Lung microvascular endothelial cell (primary cell): ENCODE measurements around the gene EFCAB6. TPM values are rescaled to one million over a fixed set of nuclear protein-coding genes. Genes with fewer than 3 reads are reported as not detected.

Experiments used
- DNase-seq, 2 donors: peaks; one replicate each; pipeline versions ENCODE4 v3.0.0 to v3.0.0-alpha.2; 2010; ENCODE audit warnings: low read depth in 2 of 2
- total RNA-seq: library from RNA; depleted of rRNA; stranded (reverse); fragments of >200 nt; gene quantifications from 2 replicates; pipeline ENCODE4 v1.2.1, GENCODE V29; 2014

The EFCAB6 gene
- total RNA-seq, 1 donor from 2014 or later, result 0.20 TPM

DNA sequence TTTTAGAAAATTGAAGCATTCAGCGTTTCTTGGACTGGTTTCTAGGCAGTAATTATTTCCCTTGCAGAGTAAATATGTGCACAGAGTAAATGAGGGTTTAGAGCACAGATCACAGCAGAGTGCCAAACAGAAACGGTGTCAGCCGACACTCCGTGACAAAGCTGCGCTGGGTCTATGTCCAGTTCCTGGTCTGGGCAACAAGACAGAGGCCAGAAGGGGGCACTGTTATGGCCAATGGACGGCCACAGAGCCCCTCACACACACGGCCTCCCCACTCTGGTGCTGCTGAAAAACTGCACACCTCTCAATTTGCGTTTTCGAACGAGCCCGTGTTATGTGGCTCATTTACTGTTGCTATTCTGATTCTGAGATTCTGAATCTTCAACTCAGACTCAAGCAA lies 219.6 kb downstream of the EFCAB6 start:
- peak in 1 of 2 donors; percentile 4 for DNase-seq

DNA sequence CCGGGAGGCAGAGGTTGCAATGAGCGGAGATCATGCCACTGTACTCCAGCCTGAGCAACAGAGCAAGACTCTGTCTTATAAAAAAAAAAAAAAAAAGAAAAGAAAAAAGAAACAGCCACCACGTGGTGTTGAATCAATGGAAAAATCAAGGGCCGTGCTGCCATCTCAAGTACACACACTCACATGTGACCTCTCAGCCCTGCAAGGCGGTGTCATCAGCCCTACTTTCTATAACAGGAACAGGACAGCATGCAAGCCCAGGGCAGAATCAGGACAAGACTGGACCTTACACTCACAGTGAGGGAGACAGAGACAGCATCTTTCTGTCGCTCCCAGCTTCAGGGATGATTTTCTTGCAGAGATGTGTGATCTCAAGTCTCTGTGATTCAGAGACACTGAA lies 220.7 kb downstream of the EFCAB6 start:
- no peak for DNase-seq

DNA sequence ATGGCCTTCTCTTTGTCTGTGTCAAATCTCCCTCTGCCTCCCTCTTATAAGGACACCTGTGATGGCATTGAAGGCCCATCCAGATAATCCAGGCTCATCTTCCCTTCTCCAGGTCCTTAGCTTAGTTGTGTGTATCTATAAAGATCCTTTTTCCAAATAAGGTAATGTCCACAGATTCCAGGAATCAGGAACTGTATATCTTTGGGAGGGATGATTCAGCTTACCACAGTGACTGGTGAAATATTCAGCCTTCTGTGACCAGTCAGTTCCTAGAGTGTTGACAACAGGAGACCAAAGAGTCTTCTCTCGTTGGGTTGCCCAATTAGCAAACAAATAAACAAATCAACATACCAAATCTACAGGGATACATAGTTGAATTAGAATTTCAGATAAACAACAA lies 224.5 kb downstream of the EFCAB6 start:
- no peak for DNase-seq

DNA sequence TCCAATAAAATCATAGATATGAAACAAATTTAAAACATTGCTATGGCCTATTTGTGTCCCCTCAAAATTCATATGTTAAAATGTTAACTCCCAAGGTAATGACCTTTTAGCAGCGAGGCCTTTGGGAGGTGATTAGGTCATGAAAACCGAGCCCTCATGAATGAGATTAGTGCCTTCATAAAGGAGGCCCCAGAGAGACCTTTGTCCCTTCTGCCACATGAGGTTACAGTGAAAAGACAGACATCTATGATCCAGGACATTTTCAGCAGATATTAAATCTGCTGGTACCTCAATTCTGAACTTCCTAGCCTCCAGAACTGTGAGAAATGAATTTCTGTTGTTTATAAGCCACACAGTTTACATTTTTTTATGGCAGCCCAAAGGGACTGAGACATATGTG lies 228.6 kb downstream of the EFCAB6 start:
- no peak for DNase-seq

DNA sequence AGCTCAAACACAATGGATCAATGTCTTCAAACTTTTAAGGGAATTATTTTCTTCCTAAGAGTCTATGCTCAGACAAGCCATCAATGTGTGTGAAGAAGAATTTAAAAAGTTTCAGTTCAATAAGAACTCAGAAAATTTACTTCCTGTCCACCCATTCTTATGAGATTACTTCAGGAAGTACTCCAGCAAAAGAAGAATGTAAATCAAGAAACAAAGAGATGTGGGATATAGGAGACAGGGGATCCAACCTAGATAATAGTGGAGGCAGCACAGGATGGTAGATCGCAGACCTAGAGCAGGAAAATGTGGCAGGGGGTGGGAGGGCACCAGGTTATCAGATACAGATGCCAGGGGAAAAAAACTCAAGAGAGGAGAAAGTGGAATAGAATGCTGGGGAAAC lies 229.7 kb downstream of the EFCAB6 start:
- no peak for DNase-seq

DNA sequence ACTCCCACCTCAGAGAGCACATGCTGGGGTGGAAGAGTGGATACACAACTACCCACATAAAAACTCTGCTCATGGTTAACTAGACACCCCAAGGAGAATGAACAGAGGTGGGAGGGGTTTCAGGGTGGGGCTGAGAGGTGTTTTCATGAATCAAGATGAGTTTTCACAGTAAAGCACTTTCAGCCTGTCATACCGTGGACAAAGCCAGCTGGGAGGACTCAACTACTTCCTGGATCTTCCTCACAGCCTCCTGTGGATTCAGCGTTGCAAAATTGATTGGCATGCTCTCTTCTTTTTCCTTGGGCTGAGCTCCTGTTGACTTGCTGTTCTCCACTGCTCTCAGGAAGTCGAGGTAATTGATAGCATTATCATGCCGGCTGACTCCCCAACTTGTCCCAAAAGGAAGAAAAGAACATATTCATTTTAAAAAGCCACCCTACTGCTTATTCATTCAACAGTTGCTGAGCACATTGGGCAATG lies 231.8 kb downstream of the EFCAB6 start:
- DNase-seq, result no peak

DNA sequence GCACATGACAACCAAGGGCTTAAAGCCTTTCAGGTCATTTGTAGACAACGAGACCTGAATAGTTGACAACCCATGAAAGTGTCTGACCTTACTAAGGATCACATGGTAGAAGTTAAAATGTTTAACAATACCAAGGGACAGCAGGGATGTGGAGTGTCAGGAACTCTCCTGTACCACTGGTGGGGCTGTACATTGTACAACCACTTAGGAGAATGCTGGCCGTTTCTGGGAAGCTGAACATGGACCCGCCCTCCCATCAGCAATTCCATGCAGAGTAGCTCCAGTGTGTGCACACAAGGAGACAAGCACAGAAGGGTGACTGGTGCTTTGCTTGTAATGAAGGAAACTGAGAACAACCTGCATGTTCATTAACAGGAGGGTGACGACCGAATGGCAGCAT lies 237.4 kb downstream of the EFCAB6 start:
- DNase-seq, result no peak

DNA sequence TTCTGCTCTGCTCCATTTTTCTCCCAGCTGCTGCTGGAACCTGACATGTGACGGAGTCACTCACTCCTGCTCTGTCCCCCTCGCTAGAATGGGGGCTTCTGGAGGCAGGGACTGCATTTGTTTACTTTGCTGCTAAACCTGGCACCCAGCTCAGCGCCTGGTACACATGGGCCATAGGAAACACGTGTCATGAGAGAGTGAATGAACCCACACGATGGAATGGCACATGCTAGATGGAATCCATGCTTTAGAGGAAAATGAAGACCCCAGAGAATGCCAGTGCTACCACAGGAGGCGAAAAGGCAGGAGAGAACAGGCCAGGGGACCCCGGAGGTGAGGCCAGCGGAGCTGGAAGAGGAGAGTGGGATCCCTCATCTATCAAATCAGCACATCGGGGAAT lies 239.4 kb downstream of the EFCAB6 start:
- no peak for DNase-seq

DNA sequence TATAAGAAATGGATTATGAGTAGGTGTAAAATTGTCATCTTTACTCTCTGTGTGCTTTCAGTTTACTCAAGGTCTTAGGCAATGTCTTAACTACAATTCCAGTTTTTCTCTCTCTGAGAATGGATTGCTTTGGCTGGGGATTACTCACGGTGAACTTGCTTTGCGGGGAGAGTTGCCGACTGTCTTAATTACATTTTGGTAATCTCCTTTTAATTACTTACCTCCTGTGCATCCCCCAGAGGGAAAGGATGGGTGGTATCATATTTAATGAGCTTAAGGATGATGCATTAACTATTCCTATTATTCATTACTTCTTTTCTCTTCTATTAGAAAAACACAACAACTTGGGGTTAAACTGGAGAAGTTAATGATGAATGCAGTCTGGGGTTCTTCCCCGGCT lies 240.9 kb downstream of the EFCAB6 start:
- no peak for DNase-seq

DNA sequence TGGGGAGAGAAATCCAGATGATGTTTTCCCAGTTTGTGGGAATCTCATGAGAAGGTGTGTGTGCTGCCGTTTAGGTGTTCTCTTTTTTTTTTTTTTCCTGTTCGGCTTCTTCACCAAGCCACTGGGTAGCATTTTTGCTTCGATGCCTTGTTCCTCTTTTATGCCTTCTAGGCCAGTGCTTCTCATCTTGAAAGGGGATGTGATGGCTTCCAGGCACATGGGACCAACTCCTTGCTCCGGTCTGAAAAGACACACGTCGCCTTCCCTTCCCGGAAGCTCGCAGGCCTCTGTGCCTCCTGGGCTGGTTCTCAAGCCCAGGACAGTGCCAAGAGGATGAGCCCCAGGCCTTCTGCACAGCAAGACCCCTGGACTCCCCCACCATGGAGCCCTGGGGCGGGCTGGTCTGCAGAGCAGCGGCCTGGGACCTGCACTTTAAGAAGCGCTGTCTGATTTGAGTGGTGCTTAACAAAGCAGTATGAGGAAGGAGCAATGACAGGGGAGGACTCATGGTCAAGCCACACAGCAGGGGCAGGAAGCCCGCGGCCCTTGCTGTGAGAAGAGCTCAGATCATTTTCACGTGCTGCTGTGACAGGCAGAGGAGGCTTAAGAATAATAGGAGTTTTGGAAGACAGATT lies 241.5 kb downstream of the EFCAB6 start:
- no peak for DNase-seq

DNA sequence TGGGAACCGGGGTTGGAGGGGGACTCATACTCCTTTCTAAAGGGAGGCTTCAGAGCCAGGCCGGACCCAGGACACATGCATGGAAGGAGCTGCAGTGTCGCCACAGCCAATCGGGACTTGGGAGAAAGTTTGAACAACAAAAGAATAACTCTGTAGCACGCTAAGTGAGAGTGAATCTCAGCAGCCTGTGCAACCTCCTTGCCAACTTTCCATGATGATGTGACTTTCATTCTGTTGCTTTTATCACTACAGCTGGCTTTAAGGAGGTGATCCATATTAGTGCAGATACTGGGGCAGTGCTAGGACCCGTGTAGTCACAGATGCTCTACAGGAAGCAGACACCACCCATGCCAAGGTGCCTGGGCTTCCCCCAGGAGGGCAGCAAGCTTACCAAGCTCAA lies 243.0 kb downstream of the EFCAB6 start:
- DNase-seq, result no peak

DNA sequence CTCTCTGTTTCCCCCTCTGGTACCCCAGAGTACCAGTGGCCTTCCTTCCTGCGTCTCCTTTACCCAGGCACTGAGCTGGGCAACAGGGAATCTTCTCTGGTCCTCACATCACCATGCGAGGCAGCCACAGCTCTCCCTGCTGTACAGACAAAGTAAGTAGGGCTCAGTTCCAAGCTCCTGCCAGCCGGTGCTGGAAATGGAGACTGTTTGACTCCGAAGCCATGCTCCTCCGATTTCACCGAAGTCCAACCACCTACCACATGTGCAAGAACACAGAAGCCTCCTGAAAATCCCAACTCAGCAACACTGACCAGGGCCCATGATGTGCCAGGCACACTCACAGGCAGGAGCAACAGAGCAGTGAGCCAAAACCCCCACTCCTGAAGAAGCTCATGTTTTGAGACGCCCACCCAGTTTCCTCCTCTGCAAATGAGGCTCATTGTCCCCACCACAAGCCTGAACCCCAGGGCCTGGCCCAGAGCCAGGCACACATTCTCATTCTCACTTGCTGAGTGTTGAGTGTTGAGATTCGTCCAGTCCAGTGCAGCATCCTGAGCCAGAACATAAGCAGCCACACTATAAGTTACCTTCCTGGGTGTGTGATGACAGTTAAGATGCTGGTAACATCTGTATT lies 244.3 kb downstream of the EFCAB6 start:
- no peak for DNase-seq

DNA sequence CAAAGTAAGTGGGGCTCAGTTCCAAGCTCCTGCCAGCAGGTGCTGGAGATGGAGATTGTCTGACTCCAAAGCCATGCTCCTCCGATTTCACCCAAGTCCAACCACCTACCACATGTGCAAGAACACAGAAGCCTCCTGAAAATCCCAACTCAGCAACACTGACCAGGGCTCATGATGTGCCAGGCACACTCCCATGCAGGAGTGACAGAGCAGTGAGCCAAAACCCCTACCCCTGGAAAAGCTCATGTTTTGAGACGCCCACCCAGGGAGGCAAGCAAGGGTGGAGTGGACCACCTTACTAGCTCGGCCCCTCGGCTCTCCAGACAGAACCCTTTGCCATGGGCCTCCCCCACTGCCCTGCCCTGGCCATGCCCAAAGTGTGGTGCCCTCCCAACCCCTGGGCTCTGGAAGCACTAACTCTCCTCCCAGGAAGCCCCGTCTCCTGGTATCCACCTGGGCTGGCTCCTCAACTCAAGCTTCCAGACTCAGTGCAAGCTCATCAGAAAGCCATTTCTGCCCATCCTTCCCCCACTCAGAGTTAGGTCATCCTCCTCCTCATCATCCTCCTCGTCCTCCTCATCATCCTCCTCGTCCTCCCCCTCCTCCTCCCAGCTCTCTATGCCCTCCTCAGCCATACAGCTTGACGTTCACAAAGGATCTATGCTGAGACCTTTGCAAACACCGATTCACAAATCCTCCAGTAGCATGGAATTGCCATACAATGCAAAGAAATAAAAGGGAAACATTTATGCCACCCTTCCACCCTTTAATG lies 245.4 kb downstream of the EFCAB6 start:
- no peak for DNase-seq

DNA sequence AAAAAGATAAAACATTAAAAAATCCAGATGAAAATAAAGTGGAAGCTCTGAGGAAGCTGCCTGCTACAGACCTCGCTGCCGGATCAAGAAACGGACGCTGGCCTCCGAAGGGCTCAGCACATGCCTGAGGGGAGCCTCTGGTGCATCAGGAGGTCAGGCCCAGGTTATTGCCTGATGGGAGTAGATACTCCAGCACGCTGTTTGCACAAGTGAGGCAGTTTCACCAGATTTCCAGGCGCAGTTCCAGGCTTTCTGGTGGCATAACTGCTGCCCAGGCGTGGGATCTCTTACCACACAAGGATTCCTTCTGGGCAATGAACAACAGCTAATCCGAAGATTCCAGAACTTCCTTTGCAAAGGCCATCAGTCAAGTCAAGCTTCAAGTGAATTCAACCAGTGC lies 246.1 kb downstream of the EFCAB6 start:
- DNase-seq, result no peak

DNA sequence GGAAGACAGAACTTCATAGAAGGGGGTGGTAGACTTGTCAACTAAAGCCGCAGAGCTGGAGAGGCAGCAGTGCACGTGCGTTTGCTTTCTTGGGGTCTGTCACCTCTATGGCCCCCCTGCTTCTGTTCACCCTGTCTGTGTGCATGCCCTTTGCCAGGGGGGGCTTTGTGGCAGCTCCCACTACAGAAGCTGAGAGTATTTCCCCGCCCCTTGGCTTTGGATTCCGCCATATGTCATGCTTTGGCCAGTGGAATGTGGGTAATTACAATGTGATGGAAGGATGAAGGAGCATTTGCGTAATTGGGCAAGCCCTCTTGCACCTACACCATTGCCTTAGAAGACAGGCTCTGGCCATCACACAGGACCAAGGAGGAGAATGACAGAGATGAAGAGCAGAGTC lies 247.2 kb downstream of the EFCAB6 start:
- no peak for DNase-seq

DNA sequence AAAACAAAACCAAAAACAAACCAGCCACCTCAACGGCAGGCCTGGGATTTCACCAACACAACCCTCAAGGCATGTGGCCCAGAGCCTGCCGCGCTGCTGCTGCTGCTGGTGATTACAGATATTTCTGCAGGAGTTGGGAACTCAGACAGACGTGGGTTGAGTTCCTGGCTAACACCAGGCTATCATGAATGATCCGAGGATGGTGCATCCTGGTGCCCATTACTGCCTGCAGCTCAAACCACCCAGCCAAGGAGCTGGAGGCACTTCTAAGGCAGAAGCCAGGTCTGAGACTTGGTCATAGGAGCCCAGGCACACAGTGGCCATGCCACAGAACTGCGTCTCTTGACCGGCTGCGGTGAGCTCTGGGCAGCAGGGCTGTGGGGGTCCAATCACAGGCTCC lies 248.5 kb downstream of the EFCAB6 start:
- no peak for DNase-seq

DNA sequence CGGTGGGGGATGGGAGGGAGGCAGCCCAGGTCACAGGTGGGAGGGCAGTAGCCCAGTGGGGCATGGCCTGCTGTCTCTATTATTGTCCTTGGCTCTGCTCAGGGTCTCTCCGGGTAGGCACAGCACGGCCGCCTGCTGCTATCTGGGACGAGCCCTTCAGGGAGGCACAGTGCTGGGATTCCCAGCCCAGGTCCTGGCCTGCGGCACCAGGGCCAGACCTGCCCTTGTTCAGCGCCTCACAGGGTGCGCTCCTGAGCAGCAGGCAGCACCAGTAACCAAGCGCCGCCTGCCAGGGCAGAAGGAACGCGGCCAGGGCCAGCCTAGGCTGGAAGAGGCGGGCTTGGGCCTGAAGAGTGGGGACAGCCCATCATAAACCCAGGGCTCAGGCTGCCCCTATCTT lies 249.3 kb downstream of the EFCAB6 start:
- no peak for DNase-seq

DNA sequence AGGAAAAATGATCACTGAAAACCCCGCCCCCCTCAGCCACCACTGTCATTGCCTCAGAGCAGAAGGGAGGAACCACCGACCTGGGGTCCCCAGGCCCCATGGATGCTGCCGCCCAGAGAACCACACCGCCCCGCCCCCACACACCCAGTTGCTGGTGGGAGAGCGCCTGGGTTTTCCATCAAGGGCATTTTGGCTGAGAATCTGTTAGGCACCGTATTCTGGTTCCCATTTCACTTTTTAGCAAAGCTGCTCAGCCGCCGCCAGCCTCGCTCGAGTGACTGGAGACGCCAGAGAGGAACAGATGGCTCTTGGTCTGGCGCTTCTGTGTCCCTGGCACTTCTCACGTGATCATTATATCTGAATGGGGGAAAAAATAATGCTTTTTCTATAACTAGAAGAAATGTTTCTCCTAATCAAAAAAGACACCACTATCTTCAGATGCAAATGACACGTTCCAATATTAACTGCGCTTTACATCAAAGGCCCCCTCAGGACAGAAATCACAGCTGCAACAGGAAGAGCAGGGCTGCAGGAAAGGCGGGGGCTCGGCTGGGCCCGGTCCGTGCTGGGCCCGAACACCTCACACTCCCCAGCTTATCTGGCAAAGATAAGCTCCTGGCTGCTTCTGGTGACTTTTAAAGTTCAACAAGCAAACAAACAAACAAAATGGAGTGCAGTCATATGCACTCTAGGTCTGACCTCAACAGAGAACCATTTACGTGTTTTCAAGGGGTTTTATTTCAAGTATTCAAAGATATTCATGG lies 250.5 kb downstream of the EFCAB6 start:
- no peak for DNase-seq

DNA sequence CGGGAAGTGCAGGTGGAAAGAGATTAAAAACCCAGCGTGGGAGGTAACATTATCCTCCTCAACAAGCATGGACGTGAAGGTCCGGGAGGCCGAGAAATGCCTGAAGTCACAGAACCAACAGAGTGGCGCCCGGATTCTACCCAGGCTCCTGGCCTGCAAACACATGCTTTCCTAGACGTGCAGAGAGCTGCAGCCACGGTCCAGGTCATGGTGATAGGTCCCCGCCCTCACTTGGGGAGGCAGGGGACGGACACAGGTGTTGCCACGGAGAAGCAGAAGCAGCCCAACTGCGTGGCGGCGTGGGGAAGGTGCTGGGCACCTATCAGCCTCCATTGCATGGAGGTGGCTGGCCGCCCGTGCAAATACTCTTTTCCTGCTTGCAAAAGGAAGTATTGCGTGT lies 251.5 kb downstream of the EFCAB6 start:
- DNase-seq, result no peak

DNA sequence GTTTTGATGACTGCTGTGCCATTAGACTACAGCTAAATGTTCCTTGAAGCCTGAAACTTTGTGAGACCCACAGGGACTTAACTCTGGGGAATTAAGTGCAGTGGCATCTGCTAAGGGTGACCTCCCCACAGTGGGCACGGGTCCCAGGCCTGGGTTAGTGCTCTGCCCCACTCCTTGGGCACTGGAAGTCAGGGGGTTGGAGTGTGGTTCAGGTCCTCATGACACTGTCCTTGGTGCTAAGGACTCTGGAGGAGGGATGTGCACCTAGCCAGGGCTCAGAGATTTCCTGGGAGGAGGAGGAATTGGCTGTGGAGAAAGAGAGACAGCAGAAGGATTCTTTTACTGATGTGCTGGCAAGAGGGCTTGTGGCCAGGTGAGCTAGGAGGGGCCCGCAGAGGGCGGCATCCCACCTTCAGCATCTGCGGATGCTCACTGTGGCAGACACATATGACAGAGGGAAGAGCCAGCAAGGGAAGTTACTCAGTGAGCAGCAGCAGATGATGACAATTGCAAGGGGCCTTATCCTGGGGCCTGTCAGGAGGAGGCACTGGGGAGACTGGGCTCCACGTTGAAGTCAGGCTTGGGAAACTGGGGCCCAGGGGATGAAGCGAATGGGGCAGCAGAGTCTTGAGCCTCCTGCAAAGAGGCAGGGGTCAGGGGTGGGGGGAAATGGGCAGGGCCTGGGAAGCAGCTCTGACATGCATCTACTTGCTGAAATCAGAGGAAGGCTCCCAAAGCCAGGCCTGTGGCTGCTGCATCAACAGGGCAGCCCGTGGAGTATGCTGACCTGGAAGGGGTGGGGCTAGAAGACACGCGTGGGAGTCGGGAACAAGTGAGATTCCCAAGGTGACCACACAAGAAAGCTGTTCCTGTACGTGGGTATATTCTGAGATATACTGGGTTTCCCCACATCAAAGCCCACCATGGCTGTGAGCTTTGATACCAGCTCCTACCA lies 256.3 kb downstream of the EFCAB6 start:
- no peak for DNase-seq
